Nephron progenitor cell (in vitro differentiated cells): ENCODE results near the gene PDE6B.

Experiments
- DNase-seq: peaks from one replicate; pipeline ENCODE4 v3.0.0; 2021
- H3K27ac Mint-ChIP-seq: 2 replicates; pipeline ENCODE4 v1.8.0; 2021; ENCODE audit warnings: mild to moderate bottlenecking, moderate library complexity, mixed read lengths
- H3K27me3 Mint-ChIP-seq: 2 replicates; pipeline ENCODE4 v1.8.0; 2021; ENCODE audit warnings: mild to moderate bottlenecking, low read depth, mixed read lengths; ENCODE audit not compliant: poor library complexity
- H3K36me3 Mint-ChIP-seq: 2 replicates; pipeline ENCODE4 v1.8.0; 2021; ENCODE audit warnings: low read depth, mixed read lengths
- H3K4me1 Mint-ChIP-seq: 2 replicates; pipeline ENCODE4 v1.8.0; 2021; ENCODE audit warnings: mixed read lengths
- H3K4me3 Mint-ChIP-seq: 2 replicates; pipeline ENCODE4 v1.8.0; 2021; ENCODE audit warnings: mild to moderate bottlenecking, moderate library complexity, mixed read lengths
- H3K9me3 Mint-ChIP-seq: 2 replicates; pipeline ENCODE4 v1.8.0; 2021; ENCODE audit warnings: mild to moderate bottlenecking, moderate library complexity, mixed read lengths
- TF ChIP-seq, protein P1 (sequence below): fragments of 200-600 bp; sonication (generic); IDR thresholded peaks from 2 replicates; pipeline ENCODE4 v1.5.0; 2021; ENCODE audit warnings: antibody characterized with exemption

PDE6B gene

GRCh38 chr4:598925-599324 is 26.4 kb upstream of the PDE6B start:
- H3K27ac Mint-ChIP-seq: no peak overlapping the region
- H3K36me3 Mint-ChIP-seq: no peaks in the 10 kb centered on the region
- H3K27me3 Mint-ChIP-seq: peaks cover 69% of the 10 kb centered on the region
- no peak overlapping the region for H3K4me3 Mint-ChIP-seq
- no peak for DNase-seq
- no peaks in the 10 kb centered on the region for H3K4me1 Mint-ChIP-seq
- TF ChIP-seq, protein P1, sequence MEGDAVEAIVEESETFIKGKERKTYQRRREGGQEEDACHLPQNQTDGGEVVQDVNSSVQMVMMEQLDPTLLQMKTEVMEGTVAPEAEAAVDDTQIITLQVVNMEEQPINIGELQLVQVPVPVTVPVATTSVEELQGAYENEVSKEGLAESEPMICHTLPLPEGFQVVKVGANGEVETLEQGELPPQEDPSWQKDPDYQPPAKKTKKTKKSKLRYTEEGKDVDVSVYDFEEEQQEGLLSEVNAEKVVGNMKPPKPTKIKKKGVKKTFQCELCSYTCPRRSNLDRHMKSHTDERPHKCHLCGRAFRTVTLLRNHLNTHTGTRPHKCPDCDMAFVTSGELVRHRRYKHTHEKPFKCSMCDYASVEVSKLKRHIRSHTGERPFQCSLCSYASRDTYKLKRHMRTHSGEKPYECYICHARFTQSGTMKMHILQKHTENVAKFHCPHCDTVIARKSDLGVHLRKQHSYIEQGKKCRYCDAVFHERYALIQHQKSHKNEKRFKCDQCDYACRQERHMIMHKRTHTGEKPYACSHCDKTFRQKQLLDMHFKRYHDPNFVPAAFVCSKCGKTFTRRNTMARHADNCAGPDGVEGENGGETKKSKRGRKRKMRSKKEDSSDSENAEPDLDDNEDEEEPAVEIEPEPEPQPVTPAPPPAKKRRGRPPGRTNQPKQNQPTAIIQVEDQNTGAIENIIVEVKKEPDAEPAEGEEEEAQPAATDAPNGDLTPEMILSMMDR: no peak
- H3K9me3 Mint-ChIP-seq: peaks cover 17% of the 10 kb centered on the region

GRCh38 chr4:600166-600565 is 25.2 kb upstream of the PDE6B start:
- H3K27ac Mint-ChIP-seq: no peak overlapping the region
- H3K36me3 Mint-ChIP-seq: no peaks in the 10 kb centered on the region
- no peak overlapping the region for H3K4me3 Mint-ChIP-seq
- no peak for DNase-seq
- no peaks in the 10 kb centered on the region for H3K4me1 Mint-ChIP-seq
- H3K9me3 Mint-ChIP-seq: peaks cover 6% of the 10 kb centered on the region
- TF ChIP-seq, protein P1: no peak
- peaks cover 61% of the 10 kb centered on the region for H3K27me3 Mint-ChIP-seq

- Mint-ChIP-seq H3K9me3 (no peaks in the 10 kb centered on the region), H3K27me3 (peaks cover 55% of the 10 kb centered on the region), H3K27ac (no peak overlapping the region), H3K4me3 (no peak overlapping the region), H3K4me1 (no peaks in the 10 kb centered on the region), H3K36me3 (no peaks in the 10 kb centered on the region)
- DNase-seq: no peak
- TF ChIP-seq, protein P1: no peak
These were observed 24.4 kb upstream of the PDE6B start for GRCh38 chr4:600850-601515.

GRCh38 chr4:601612-602558 is 23.5 kb upstream of the PDE6B start:
- Mint-ChIP-seq H3K27me3 (peaks cover 51% of the 10 kb centered on the region), H3K27ac (no peak overlapping the region), H3K4me3 (no peak overlapping the region), H3K4me1 (no peaks in the 10 kb centered on the region), H3K9me3 (no peaks in the 10 kb centered on the region), H3K36me3 (no peaks in the 10 kb centered on the region)
- no peak for DNase-seq
- TF ChIP-seq, protein P1: no peak

- TF ChIP-seq, protein P1: peak; percentile 75
- no peaks in the 10 kb centered on the region for H3K36me3 Mint-ChIP-seq
- no peak overlapping the region for H3K4me3 Mint-ChIP-seq
- DNase-seq: peak; percentile 88
- no peaks in the 10 kb centered on the region for H3K9me3 Mint-ChIP-seq
- H3K27ac Mint-ChIP-seq: no peak overlapping the region
- peaks cover 49% of the 10 kb centered on the region for H3K27me3 Mint-ChIP-seq
- no peaks in the 10 kb centered on the region for H3K4me1 Mint-ChIP-seq
These were observed 22.8 kb upstream of the PDE6B start for GRCh38 chr4:602559-602942.
